HUDEP-2 (cell line): Measurements from ENCODE around the gene CENPQ.

Experiments
- DNase-seq, 76 experiments: peaks; one replicate each; lab custom pipeline; 2025; ENCODE audit not compliant: unreplicated experiment in 76 of 76; lab: John Stamatoyannopoulos, UW

CENPQ gene

DNA sequence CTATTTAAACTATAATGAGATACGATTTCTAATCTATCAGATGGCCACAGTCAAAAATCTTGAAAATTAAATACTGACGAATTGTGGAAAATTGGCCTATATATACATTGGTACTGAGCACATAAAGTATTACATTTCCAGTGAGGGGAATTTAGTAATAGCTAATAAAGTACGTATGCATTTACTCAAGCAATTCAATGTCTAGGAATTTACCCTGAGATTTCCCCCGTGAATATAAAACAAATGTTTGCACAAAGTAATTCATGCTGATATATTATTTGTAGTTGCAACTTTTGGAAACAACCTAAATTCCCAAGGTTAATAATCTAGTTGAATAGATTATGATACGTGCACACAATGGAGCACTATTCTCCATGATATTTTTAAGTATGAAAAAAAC lies 72.6 kb downstream of the CENPQ start:
- no peak for DNase-seq

- no peak for DNase-seq
Observed at GRCh38 chr6:49539102-49539501, 75.9 kb downstream of the CENPQ start.

DNA sequence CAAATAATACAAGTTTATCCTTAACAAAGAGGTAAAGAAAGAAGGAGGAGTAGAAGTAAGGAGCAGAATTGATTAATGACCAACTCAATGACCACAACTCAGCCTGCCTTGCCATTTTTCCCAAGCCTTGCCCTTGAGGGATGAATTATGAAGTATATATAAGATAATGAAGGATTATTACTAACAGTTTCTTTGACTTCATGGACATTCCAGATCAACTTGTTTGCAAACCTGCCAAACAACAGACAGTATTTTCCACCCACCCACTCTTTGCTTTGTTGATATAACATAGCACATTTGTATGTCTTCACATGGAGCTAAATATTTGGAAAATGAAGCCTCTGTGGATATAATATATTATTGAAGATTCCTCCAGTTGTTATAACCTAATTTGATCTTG lies 77.4 kb downstream of the CENPQ start:
- DNase-seq, result no peak

DNA sequence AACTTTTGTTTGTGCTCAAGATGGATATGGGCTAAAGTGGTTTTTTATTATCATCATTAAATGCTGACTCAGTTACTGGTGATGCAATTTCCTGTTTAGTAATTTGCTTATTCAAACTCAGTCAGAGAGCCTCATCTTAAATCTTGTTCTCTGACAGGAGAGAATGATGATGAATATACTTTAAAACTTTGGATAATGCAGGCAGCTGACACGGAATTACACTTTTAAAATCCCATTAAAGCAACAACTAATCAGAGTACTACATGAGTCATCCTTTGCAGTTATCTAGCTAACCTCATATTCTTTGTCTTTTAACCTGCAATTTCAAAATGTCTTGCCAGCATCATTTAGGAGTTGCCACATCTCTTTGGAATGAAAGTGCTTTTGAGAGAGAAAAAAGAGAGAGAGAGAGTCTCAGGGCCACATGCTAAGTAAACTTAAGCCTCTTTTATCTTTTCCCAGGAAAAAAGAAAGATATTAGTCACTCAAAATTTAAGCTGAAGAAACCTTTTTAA lies 78.1 kb downstream of the CENPQ start:
- DNase-seq, result no peak

DNA sequence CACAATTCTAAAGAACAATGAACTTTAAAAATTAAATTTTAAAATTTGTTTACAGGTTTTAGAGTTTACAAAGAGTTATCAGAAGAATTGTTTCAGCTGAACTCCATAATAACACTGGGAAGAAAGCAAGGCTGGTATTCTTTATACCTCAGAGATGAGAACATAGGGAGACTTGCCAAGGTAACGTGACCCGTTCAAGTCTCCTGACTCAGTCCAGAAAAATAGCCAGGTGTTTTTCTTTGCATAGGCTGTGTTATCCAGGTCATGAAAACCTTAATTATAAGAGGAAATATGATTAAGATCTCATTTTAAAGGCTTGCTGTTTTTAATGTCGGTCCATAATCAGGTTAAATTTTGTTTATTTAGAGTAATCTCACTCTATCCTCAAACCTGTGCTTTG lies 78.8 kb downstream of the CENPQ start:
- no peak for DNase-seq
